22Rv1 (cell line): ENCODE data around the gene ZMYND10.
A peak's percentile ranks its signal among the peaks of the same experiment; 100 is the strongest.

Experiments
- H3K27ac ChIP-seq: fragments of 450-650 bp; 2 replicates; pipeline ENCODE4 v1.5.1; 2017
- CTCF ChIP-seq: fragments of 450-650 bp; IDR thresholded peaks from 2 replicates; pipeline ENCODE4 v1.5.1; 2017; ENCODE audit warnings: mild to moderate bottlenecking
- ZFX ChIP-seq: fragments of 450-650 bp; IDR thresholded peaks from 2 replicates; pipeline ENCODE4 v1.6.1; 2017; ENCODE audit warnings: antibody characterized with exemption, borderline replicate concordance

The ZMYND10 gene

GRCh38 chr3:50295553-50296431, 49.7 kb downstream of the ZMYND10 start:
- no peak for TF ChIP-seq CTCF
- TF ChIP-seq ZFX = no peak
- H3K27ac ChIP-seq = no peak overlapping the region

GRCh38 chr3:50294492-50295403, 50.8 kb downstream of the ZMYND10 start:
- TF ChIP-seq CTCF (no peak), ZFX (no peak)
- H3K27ac ChIP-seq = no peak overlapping the region

GRCh38 chr3:50294089-50294488, 51.4 kb downstream of the ZMYND10 start:
- no peak overlapping the region for H3K27ac ChIP-seq
- TF ChIP-seq CTCF = no peak
- no peak for TF ChIP-seq ZFX

- no peak for TF ChIP-seq ZFX
- TF ChIP-seq CTCF = no peak
- H3K27ac ChIP-seq = peak overlapping the region; percentile 89
Observed at GRCh38 chr3:50293079-50293801, 52.3 kb downstream of the ZMYND10 start.

GRCh38 chr3:50292159-50293078, 53.1 kb downstream of the ZMYND10 start, which contains the start of gene IFRD2:
TSS of gene IFRD2 (minus strand) at chr3:50292429. CDS start at chr3:50292274, 155 bp downstream.
- peak within 1 kb of the TSS; percentile 89 for H3K27ac ChIP-seq
- TF ChIP-seq ZFX (no peak), CTCF (no peak)
